GM18508 (cell line): Measurements from ENCODE around the gene ACSM5.

ENCODE experiments used
- ATAC-seq: cut with Tn5 transposase; IDR thresholded peaks from one replicate; pipeline ENCODE4 v1.9.1; 2021; ENCODE audit warnings: moderate number of reproducible peaks; ENCODE audit not compliant: insufficient read depth, unreplicated experiment

Gene ACSM5, protein sequence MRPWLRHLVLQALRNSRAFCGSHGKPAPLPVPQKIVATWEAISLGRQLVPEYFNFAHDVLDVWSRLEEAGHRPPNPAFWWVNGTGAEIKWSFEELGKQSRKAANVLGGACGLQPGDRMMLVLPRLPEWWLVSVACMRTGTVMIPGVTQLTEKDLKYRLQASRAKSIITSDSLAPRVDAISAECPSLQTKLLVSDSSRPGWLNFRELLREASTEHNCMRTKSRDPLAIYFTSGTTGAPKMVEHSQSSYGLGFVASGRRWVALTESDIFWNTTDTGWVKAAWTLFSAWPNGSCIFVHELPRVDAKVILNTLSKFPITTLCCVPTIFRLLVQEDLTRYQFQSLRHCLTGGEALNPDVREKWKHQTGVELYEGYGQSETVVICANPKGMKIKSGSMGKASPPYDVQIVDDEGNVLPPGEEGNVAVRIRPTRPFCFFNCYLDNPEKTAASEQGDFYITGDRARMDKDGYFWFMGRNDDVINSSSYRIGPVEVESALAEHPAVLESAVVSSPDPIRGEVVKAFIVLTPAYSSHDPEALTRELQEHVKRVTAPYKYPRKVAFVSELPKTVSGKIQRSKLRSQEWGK

DNA sequence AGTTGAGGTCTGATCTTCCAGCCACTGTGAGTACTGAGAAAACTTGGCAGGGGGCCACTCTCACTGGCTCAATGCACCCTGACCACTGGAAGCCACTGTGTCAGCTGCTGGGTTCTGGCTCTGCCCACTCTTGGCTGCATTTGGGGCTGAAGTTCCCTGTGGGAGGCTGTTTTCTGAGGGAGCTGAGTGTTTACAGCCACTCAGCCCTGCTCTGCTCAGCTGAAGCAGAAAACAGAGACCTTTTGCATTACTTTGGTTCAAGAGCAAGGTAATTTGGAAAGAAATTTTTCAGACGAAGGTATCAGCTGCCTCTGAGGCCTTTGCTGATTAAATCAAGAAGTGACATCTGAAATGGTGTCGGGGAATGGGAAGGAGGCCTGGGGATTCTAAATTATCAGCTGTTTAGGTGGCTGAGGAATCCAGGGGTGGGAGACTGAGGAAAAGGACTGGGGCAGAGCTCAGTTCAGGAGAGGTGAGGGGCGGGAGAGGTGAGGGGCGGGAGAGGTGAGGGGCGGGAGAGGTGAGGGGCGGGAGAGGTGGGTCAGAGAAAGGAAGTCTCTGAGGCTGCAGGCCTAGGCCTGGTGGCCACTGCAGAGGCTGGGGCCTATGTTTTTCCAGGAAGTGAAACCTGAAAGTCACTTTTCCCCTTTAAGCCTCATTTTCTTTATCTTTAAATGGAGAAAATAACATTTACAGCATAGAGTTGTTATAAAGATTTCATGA, at the start of gene ACSM5:
Gene ACSM5 (plus strand): TSS at position 137 of the 723 bp plus-strand sequence. CDS start 1,951 bp downstream, outside the sequence.
- no peak for ATAC-seq

DNA sequence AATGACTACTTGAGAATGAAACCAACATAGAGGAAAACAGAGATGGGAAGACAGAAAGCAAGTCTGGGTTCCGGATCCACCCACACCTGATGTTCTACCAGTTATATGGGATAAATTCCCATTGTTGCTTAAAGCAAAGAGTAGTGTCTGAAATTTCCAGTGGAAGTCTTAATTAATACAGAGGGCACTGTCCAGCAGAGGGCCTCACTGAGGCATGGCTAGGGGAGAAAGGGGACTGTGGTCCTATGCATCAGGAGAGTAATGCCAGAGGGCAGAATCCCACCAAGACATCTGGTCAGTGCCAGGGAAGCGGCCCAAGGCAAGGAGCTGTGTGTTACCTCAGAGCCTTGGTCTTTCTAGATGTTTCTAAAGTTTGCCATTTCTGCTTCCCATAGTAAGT, 49.3 kb upstream of the ACSM5 start:
- ATAC-seq = no peak

- no peak for ATAC-seq
These were observed 46.1 kb upstream of the ACSM5 start for GRCh38 chr16:20363191-20363590.

DNA sequence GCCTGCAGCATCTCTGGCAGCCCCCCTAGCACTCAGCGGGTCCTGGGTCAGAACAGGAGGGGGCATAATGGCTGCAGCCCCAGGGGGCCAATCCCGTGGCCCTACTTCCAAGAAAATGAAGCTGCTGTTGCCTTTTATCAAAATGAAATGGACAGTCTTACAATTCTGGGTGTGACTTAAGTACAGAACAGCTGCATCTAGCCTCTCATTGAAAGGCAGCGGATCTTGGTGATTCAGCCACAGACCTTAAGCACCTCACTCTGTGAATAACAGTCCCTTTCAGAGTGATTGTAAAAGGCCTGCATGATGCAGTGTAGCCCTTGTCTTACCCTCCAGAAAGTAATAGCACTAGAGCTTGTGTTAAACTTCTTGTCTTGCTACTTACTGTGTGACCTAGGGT, 45.3 kb upstream of the ACSM5 start:
- no peak for ATAC-seq

GRCh38 chr16:20369452-20370054, 39.8 kb upstream of the ACSM5 start:
- no peak for ATAC-seq

DNA sequence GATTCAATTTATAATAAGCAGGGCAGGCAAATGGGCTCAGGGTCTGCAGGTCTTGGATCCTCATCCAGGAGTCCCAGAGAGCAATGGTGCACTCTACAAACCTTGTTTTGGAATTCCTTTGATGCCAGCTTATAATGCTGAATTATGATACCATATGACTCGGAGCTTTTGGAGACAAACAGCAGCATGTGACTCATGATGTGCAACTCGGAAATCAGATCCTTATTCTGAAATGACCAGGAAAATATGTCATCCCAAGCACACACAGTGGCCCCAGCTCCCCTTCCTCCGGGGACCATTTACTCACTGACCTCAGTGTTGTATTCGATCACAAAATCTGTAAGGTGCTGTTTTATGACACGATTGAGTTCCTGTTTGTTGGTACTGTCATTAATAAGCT, 36.6 kb upstream of the ACSM5 start:
- no peak for ATAC-seq

- ATAC-seq = no peak
These were observed 32.2 kb upstream of the ACSM5 start for GRCh38 chr16:20377181-20377580.

GRCh38 chr16:20380782-20381181, 28.6 kb upstream of the ACSM5 start:
- ATAC-seq = no peak

GRCh38 chr16:20382202-20382948, 27.0 kb upstream of the ACSM5 start:
- no peak for ATAC-seq

DNA sequence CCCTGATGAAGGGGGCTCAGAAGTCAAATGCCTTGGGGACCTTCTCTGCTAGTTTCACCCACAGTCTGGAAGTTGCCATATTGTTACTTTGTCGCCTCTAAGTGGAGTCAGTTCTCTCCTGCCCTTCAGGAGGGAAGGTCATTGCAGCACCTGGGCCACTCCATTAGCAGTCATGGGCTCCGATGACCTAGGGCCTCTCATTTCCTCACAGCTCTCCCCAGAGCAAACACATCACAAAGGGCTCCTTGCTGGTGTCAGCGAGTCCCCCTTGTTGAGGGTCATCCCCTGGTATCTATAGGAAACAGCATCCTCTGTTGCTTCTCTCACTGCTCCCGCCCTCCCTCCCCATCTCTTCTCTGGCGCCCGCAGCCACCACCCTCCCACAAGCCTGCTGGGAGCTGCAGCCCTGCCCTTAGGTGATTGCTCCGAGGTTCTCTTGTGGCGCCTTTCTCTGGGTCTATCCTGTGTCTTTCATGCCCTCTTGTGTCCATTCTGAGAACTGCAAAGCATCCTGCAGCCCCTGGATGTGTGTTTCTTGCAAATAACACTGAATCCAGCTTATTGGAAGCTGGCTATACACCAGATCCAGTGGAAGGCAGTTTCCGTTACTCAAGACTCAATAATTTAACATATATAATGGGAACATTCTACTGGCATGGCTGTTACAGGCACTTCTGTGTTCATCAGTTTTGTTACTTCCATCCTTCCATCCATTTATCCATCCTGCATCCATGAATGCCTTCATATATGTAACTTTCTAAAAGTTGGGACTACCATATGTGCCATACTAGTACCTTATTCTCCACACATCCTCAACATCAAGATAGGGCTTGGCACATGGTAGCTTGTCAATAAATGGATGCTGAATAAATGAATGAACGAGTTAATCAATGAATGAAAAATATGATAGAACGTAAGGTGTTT, 26.0 kb upstream of the ACSM5 start:
- ATAC-seq = no peak

- no peak for ATAC-seq
These were observed 23.2 kb upstream of the ACSM5 start for GRCh38 chr16:20385844-20386832.

DNA sequence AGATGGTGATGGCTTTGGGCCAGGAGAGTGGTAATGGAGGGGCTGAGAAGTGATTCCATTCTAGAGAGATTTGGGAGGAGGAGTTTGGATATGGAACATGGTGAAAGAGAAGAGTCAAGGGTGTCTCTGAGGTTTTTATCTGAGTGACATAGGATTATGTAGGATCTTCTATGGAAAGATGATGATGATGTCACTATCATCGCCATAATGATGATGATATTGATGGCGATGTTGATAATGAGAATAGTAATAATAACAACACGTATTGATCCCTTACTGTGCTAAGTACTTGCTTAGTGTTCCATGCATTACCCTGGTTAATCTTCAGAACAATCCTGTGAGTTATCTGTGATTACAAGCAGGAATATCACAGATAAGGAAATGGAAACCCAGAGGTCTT, 21.4 kb upstream of the ACSM5 start:
- no peak for ATAC-seq

DNA sequence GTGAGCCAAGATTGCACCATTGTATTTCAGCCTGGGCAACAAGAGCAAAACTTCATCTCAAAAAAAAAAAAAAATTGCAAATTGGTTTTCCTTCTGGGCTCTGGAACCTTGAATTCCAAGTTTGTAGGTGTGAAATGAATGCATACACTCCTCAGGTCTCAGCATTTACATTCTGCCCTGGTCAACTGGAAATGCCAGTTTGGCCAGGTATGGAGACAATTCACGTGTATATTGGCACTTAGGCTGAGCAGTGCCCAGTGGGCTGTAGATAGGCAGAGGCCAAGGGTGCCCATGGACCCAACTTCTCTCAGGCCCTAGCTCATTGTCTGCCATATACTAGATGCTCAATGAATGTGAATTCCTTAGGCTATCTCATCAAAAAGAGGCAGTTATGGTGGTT, 20.5 kb upstream of the ACSM5 start:
- ATAC-seq = no peak

GRCh38 chr16:20391045-20391444, 18.3 kb upstream of the ACSM5 start:
- no peak for ATAC-seq

- ATAC-seq = no peak
These were observed 15.3 kb upstream of the ACSM5 start for GRCh38 chr16:20393801-20394577.

- no peak for ATAC-seq
These were observed 13.4 kb upstream of the ACSM5 start for GRCh38 chr16:20395946-20396345.

- ATAC-seq = no peak
These were observed 12.4 kb upstream of the ACSM5 start for GRCh38 chr16:20396846-20397467.
